ENCODE results near the gene FBXO17. TPM values are rescaled to one million over a fixed set of nuclear protein-coding genes. Genes with fewer than 3 reads are reported as not detected.

FBXO17 gene
- total RNA-seq, 2 donors from 2014 or later: 1.7 to 1.9 TPM

DNA sequence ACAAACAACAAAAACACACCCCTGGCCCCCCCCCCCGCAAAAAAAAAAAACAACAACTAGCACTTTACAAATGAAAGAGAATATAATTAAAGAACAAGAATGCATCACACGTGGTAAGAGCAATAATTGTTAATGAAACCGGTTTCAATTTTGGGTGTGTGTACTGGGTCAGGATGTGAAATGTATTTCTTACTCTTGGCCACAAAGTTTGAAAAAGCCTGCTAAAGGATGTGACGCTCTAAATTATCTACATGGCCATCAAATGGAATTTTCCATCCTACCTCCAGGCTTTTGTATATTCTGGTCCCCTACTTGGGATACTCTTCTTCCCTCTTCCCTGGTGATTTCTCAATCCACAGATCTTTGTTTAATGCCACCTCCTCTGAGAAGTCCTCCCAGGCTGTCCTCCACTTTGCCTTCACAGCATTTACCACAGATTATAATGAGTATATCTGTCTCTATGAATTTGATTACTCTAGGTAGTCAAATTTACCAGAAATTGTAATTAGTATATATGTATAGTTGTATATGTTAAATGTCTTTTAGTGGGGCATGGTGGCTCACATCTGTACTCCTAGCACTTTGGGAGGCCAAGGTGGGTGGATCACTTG lies 47.0 kb downstream of the FBXO17 start:
- no peaks in the 10 kb centered on the region for H3K36me3 ChIP-seq

DNA sequence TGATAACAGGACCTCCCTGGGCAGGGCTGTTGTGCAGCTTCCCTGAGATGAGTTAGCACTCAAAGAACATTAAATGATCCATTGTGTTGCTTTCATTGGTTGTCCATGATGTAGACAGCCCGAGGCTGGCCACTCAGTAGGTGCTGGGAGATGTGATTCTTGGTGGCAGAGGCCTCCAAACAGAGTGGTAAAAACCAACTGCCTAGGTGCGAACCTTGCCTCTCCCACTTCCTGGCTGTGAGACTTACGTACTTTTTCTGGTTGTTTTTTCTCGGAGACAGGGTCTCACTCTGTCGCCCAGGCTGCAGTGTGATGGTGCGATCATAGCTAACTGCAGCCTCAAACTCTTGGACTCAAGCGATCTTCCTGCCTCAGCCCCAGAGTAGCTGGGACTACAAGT lies 51.2 kb downstream of the FBXO17 start:
- DNase-seq: no peak
- Histone ChIP-seq H3K9me3 (no peaks in the 10 kb centered on the region), H3K27ac (no peak overlapping the region), H3K9ac (ENCODE audit: low read depth in 2 of 2, low read length in 2 of 2) (no peak overlapping the region), H3K36me3 (no peaks in the 10 kb centered on the region), H3K4me3 (no peak overlapping the region), H3K4me1 (no peaks in the 10 kb centered on the region), H3K27me3 (no peaks in the 10 kb centered on the region)
- TF ChIP-seq, protein P1, sequence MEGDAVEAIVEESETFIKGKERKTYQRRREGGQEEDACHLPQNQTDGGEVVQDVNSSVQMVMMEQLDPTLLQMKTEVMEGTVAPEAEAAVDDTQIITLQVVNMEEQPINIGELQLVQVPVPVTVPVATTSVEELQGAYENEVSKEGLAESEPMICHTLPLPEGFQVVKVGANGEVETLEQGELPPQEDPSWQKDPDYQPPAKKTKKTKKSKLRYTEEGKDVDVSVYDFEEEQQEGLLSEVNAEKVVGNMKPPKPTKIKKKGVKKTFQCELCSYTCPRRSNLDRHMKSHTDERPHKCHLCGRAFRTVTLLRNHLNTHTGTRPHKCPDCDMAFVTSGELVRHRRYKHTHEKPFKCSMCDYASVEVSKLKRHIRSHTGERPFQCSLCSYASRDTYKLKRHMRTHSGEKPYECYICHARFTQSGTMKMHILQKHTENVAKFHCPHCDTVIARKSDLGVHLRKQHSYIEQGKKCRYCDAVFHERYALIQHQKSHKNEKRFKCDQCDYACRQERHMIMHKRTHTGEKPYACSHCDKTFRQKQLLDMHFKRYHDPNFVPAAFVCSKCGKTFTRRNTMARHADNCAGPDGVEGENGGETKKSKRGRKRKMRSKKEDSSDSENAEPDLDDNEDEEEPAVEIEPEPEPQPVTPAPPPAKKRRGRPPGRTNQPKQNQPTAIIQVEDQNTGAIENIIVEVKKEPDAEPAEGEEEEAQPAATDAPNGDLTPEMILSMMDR (IDR thresholded peaks at IDR 0.05): no peak
- intact Hi-C loops (cut with DNase I): loop anchor here (10.0 kb wide), 3 partner anchors 290 to 410 kb away; no protein-coding TSS in a partner anchor

More for the DNA sequence above, 47.0 kb downstream of the FBXO17 start:
- Histone ChIP-seq H3K4me3 (no peak overlapping the region), H3K4me1 (peaks cover 12% of the 10 kb centered on the region), H3K9ac (ENCODE audit: low read depth in 2 of 2, low read length in 2 of 2) (no peak overlapping the region), H3K27ac (no peak overlapping the region), H3K9me3 (no peaks in the 10 kb centered on the region), H3K27me3 (no peaks in the 10 kb centered on the region)
- intact Hi-C loops (cut with DNase I): loop anchor here (10.0 kb wide), 3 partner anchors 294 to 414 kb away; no protein-coding TSS in a partner anchor
- no peak for DNase-seq
- TF ChIP-seq, protein P1 (IDR thresholded peaks at IDR 0.05): no peak

- Histone ChIP-seq H3K9ac (ENCODE audit: low read depth in 2 of 2, low read length in 2 of 2) (no peak overlapping the region), H3K36me3 (no peaks in the 10 kb centered on the region), H3K9me3 (no peaks in the 10 kb centered on the region), H3K4me1 (no peaks in the 10 kb centered on the region), H3K27me3 (no peaks in the 10 kb centered on the region), H3K27ac (no peak overlapping the region), H3K4me3 (no peak overlapping the region)
- TF ChIP-seq, protein P1 (IDR thresholded peaks at IDR 0.05): no peak
- intact Hi-C loops (cut with DNase I): loop anchor here (10.0 kb wide), 3 partner anchors 288 to 408 kb away; no protein-coding TSS in a partner anchor
- DNase-seq: no peak
Observed at GRCh38 chr19:38922482-38922881, 53.1 kb downstream of the FBXO17 start.

DNA sequence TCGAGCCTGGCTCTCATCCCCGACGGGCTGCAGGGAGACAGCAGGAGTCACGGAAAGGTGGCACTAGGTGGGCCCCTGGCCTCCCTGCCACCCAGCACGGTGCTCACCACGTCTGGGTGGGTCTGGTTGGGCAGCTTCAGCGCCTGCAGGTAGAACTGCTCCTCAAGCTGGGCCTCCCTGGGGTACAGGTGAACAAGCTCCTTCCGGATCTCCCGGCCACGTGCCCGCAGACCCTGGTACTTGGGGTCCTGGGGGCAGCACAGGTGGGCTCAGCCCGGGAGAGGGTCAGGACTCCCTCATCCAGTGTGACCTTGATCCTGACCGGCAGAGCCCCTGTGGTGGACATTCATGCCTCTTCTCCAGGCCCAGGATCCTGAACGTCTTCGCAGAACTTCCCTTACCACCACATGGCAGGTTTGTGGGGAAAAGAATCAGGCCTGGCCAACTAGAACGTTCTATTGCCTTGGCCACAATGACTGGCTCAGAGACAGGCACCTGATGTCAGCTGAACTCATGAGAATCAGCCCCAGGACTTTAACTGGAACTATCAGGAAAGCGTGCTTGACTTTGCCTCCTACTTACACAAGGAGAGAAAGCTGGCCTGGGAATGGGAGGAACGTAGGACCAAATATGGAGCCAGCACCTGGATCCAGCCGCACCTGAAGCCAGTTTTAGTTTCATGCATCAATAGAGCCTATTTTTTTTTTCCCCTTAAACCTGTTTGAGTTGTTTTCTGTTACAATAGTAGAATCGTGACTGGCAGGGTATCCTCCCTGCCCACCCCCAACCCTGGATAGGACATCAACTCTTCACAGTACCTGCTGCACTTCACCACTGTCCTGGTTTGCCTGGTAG lies 53.9 kb downstream of the FBXO17 start:
- no peak overlapping the region for H3K9ac ChIP-seq (ENCODE audit: low read depth in 2 of 2, low read length in 2 of 2)

More for the DNA sequence above, 53.9 kb downstream of the FBXO17 start:
- H3K9me3 ChIP-seq: no peaks in the 10 kb centered on the region
- TF ChIP-seq, protein P1 (IDR thresholded peaks at IDR 0.05): no peak
- intact Hi-C loops (cut with DNase I): loop anchor here (10.0 kb wide), 3 partner anchors 287 to 407 kb away; no protein-coding TSS in a partner anchor
- no peak for DNase-seq
- no peaks in the 10 kb centered on the region for H3K27me3 ChIP-seq
- H3K27ac ChIP-seq: no peak overlapping the region
- H3K36me3 ChIP-seq: no peaks in the 10 kb centered on the region
- no peak overlapping the region for H3K4me3 ChIP-seq
- no peaks in the 10 kb centered on the region for H3K4me1 ChIP-seq

Measured in colonic mucosa (tissue), 4 donors.